ENCODE results near the gene CREBBP. TPM values are rescaled to one million over a fixed set of nuclear protein-coding genes. Genes with fewer than 3 reads are reported as not detected.

CREBBP gene
- total RNA-seq, 4 donors from 2014 or later: 67.1 to 106 (median 91.0) TPM

- peaks cover 0 to 34% (median 0%) of the 10 kb centered on the region in 3 donors for H3K36me3 ChIP-seq
- peaks cover 0 to 17% (median 4%) of the 10 kb centered on the region in 4 donors for H3K9me3 ChIP-seq
- H3K27me3 ChIP-seq: no peaks in the 10 kb centered on the region
- 92 to 93% methylated on average over 4 of the region's 4 CpGs for WGBS, 2 donors
- no peak for DNase-seq (ENCODE audit: low spot score in 2 of 2)
- no peak overlapping the region for H3K27ac ChIP-seq
- H3K4me1 ChIP-seq: peaks cover 0 to 3% (median 0%) of the 10 kb centered on the region in 4 donors
- TF ChIP-seq EP300 (IDR thresholded peaks at IDR 0.05) (no peak), POLR2A (IDR thresholded peaks at IDR 0.05) (no peak), CTCF (IDR thresholded peaks at IDR 0.05) (no peak)
- H3K4me3 ChIP-seq: no peak overlapping the region
These were observed 47.8 kb downstream of the CREBBP start for GRCh38 chr16:3832668-3833067.

DNA sequence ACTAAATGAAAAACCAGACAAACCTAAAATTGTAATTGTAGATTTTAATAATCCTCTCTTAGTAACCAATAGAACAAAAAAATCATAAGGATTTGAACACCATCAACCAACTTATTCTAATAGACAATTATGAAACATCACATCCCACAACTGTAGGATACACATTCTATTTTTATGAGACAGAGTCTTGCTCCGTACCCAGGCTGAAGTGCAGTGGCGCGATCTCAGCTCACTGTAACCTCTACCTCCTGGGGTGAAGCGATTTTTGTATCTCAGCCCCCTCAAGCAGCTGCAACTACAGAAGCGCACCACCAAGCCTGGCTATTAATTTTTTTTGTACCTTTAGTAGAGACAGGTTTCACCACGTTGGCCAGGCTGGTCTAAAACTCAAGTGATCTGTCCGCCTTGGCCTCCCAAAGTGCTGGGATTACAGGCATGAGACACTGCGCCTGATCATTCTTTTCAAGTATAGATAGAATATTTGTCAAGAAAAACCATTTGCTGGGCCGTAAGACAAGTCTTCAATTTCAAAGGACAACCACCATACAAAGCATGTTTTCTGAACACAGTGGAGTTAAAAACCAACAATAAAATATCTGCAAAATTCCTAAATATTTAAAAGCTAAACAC, 49.8 kb downstream of the CREBBP start:
- no peak overlapping the region for H3K27ac ChIP-seq
- H3K4me3 ChIP-seq: no peak overlapping the region
- no peak for TF ChIP-seq POLR2A (IDR thresholded peaks at IDR 0.05)
- TF ChIP-seq CTCF (IDR thresholded peaks at IDR 0.05): no peak
- TF ChIP-seq EP300 (IDR thresholded peaks at IDR 0.05): no peak
- peaks cover 0 to 34% (median 0%) of the 10 kb centered on the region in 3 donors for H3K36me3 ChIP-seq
- H3K9me3 ChIP-seq: peaks cover 0 to 17% (median 4%) of the 10 kb centered on the region in 4 donors
- peaks cover 0 to 16% (median 0%) of the 10 kb centered on the region in 4 donors for H3K4me1 ChIP-seq
- WGBS, 2 donors: 90 to 94% methylated on average over 9 of the region's 9 CpGs
- DNase-seq (ENCODE audit: low spot score in 2 of 2): no peak
- no peaks in the 10 kb centered on the region for H3K27me3 ChIP-seq

GRCh38 chr16:3829631-3830536, 50.6 kb downstream of the CREBBP start:
- Histone ChIP-seq H3K4me3 (no peak overlapping the region), H3K27ac (no peak overlapping the region), H3K9me3 (peaks cover 0 to 17% (median 4%) of the 10 kb centered on the region in 4 donors), H3K4me1 (peaks cover 0 to 23% (median under 1%) of the 10 kb centered on the region in 4 donors), H3K36me3 (peaks cover 0 to 34% (median 0%) of the 10 kb centered on the region in 3 donors), H3K27me3 (no peaks in the 10 kb centered on the region)
- no peak for TF ChIP-seq POLR2A (IDR thresholded peaks at IDR 0.05)
- TF ChIP-seq CTCF (IDR thresholded peaks at IDR 0.05): no peak
- no peak for TF ChIP-seq EP300 (IDR thresholded peaks at IDR 0.05)
- 91 to 93% methylated on average over 6 of the region's 6 CpGs for WGBS, 2 donors
- DNase-seq (ENCODE audit: low spot score in 2 of 2): no peak

GRCh38 chr16:3825940-3826339, 54.6 kb downstream of the CREBBP start:
- TF ChIP-seq CTCF (IDR thresholded peaks at IDR 0.05) (no peak), EP300 (IDR thresholded peaks at IDR 0.05) (no peak), POLR2A (IDR thresholded peaks at IDR 0.05) (no peak)
- Histone ChIP-seq H3K36me3 (peaks cover 0 to 9% (median 0%) of the 10 kb centered on the region in 3 donors), H3K27ac (no peak overlapping the region), H3K9me3 (no peaks in the 10 kb centered on the region), H3K27me3 (no peaks in the 10 kb centered on the region), H3K4me3 (no peak overlapping the region), H3K4me1 (peaks cover 0 to 62% (median 25%) of the 10 kb centered on the region in 4 donors)
- DNase-seq (ENCODE audit: low spot score in 2 of 2): no peak
- WGBS, 2 donors: 89 to 92% methylated on average over 4 of the region's 4 CpGs

DNA sequence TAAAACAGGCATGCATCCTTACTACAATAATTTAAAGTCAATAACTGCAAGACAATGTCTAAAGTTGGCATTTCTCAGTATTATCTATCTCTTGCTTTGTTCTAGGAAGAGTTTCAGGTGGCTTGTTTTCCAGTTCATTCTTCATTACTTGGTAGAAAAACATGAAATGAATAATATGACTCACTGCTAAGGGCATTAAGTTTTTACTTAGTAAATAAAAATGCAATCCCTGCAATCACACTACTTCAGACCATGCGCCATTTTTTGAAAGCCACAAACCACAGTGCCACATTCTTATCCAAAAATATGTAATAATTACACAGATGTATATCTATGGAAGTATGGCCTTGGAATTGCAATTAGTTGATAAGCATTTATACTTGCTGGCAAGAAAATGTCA, 55.4 kb downstream of the CREBBP start:
- Histone ChIP-seq H3K4me1 (peaks cover 2 to 71% (median 29%) of the 10 kb centered on the region in 4 donors), H3K27ac (no peak overlapping the region), H3K4me3 (no peak overlapping the region), H3K36me3 (peaks cover 0 to 7% (median 0%) of the 10 kb centered on the region in 3 donors), H3K27me3 (no peaks in the 10 kb centered on the region), H3K9me3 (no peaks in the 10 kb centered on the region)
- no peak for DNase-seq (ENCODE audit: low spot score in 2 of 2)
- WGBS, 2 donors: 60 to 83% methylated on average over 1 of the region's 1 CpG
- no peak for TF ChIP-seq POLR2A (IDR thresholded peaks at IDR 0.05)
- no peak for TF ChIP-seq CTCF (IDR thresholded peaks at IDR 0.05)
- no peak for TF ChIP-seq EP300 (IDR thresholded peaks at IDR 0.05)
